NCI-H510A treated with DMSO at 0.1 percent for 48 hours (cell line): ENCODE measurements around the gene XPO4.

Experiments
- DNase-seq: peaks from one replicate; lab custom pipeline; 2025; lab: John Stamatoyannopoulos, UW

The XPO4 gene

GRCh38 chr13:20728579-20729311 lies 173.8 kb downstream of the XPO4 start:
- DNase-seq, result no peak

- no peak for DNase-seq
These were observed 174.7 kb downstream of the XPO4 start for GRCh38 chr13:20727856-20728255.
